Measurements from ENCODE around the gene ZNF234.
A peak's percentile ranks its signal among the peaks of the same experiment; 100 is the strongest.

Gene ZNF234

DNA sequence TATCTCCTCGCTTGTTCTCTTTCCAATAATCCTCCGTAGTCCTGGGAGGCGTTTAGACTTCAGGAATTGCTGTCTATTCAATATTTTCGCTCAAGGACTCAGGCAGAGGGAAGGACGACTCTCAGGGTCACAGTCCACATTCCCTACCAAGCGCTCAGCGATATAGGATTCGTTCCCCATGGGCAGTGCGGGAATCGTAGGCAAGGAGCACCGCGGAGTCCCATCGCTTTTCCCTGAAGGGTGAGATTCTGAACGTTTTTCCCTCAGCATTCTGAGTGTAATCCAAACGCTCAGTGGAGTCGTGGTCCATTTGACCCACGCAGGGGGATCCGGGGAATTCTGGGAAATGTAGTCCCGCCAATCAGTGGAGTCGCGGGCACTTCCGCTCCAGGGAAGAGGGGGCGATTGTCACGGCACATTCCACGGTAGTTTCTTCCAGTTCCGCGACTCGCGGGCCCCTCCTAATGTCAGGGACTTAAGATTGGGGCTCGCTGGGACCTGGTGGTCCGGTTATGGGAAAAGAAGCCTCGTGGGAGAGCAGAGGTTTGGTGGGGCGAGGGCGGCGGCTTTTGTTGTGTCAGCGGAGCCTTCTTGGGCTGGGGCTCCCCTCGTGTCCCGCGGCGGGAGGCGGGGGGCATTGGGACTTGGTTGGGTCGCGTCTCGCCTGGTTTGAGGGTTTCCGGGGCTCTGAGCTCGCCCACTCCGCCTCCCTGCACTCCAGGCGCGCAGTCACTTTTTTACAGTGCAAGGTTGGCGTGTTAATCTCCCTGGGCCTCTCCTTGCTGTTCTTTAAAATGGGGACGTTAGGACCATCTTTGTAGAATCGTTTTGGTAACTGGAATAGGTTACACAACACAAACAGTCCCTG is at the start of gene ZNF234:
ZNF234 (plus strand) TSS at position 364 of the 868 bp plus-strand sequence. CDS start 3,079 bp downstream, outside the sequence.
- TF ChIP-seq, protein P1, sequence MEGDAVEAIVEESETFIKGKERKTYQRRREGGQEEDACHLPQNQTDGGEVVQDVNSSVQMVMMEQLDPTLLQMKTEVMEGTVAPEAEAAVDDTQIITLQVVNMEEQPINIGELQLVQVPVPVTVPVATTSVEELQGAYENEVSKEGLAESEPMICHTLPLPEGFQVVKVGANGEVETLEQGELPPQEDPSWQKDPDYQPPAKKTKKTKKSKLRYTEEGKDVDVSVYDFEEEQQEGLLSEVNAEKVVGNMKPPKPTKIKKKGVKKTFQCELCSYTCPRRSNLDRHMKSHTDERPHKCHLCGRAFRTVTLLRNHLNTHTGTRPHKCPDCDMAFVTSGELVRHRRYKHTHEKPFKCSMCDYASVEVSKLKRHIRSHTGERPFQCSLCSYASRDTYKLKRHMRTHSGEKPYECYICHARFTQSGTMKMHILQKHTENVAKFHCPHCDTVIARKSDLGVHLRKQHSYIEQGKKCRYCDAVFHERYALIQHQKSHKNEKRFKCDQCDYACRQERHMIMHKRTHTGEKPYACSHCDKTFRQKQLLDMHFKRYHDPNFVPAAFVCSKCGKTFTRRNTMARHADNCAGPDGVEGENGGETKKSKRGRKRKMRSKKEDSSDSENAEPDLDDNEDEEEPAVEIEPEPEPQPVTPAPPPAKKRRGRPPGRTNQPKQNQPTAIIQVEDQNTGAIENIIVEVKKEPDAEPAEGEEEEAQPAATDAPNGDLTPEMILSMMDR (IDR thresholded peaks at IDR 0.05; ENCODE audit: insufficient read depth, low read depth, low read length, missing control alignments), result no peak
- DNase-seq (ENCODE audit: low read depth), result peak; percentile 81
- peak within 1 kb of the TSS; percentile 82 for H3K4me3 ChIP-seq (ENCODE audit: low read depth, low read length)

DNA sequence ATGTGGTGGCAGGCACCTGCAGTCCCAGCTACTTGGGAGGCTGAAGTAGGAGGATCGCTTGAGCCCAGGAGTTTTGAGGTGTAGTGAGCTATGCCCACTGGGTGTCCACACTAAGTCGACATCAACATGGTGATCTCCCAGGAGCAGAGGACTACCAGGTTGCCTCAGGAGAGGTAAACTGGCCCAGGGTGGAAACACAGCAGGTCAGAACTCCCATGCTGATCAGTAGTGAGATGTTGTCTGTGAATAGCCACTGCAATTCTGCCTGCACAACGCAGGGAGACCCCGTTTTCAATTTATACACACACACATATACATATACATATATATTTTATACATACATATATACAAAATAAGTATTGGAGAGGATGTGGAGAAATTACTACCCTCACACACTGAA is 49.2 kb upstream of the ZNF234 start:
- DNase-seq (ENCODE audit: low read depth), result no peak
- TF ChIP-seq, protein P1 (IDR thresholded peaks at IDR 0.05; ENCODE audit: insufficient read depth, low read depth, low read length, missing control alignments), result no peak
- H3K4me3 ChIP-seq (ENCODE audit: low read depth, low read length), result no peak overlapping the region

DNA sequence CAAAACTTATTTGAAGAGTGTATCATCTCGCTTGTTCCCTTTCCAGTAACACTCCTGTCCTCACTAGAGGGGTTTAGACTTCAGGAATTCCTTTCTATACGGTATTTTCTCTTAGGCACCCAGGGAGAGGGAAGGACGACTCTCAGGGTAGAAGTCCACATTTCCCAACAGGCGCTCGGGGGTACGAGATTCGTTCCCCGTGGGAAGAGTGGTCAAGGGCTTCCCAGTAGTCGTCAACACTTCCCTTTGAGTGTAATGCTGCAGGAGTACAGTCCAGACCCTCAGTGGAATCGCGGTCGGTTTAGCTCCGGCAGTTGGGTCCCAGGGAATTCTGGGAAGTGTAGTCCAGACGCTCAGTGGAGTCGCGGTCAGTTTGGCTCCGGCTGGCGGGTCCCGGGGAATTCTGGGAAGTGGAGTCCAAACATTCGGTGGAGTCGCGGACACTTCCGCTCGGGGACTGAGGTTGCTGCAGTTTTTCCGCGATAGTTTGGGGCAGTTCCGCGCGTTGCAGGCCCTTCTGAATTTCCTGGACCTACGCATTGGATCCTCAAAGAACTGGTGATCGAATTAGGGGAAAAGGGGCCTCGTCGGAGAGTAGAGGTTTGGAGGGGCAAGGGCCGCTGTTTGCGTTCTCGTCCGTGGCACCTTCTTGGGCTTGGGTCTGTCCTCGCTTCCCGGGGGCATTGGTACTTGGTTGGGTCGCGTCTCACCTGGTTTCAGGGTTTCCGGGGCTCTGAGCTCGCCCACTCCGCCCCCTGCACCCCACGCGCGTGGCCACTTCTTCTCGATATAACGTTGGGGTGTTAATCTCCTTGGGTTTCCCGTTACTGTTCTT is 47.2 kb upstream of the ZNF234 start, which contains the start of gene ZNF224:
ZNF224 (plus strand) TSS at position 431 of the 835 bp plus-strand sequence. CDS start 3,513 bp downstream, outside the sequence.
- DNase-seq (ENCODE audit: low read depth), result peak; percentile 94
- TF ChIP-seq, protein P1 (IDR thresholded peaks at IDR 0.05; ENCODE audit: insufficient read depth, low read depth, low read length, missing control alignments), result no peak

DNA sequence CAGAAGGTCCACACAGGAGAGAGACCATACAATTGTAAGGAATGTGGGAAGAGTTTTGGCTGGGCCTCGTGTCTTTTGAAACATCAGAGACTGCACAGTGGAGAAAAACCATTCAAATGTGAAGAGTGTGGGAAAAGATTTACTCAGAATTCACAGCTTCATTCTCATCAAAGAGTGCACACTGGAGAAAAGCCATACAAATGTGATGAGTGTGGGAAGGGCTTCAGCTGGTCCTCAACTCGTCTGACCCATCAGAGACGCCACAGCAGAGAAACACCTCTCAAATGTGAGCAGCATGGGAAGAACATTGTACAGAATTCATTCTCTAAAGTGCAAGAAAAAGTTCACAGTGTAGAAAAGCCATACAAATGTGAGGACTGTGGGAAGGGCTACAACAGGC is 33.6 kb upstream of the ZNF234 start:
- no peak overlapping the region for H3K4me3 ChIP-seq (ENCODE audit: low read depth, low read length)
- TF ChIP-seq, protein P1 (IDR thresholded peaks at IDR 0.05; ENCODE audit: insufficient read depth, low read depth, low read length, missing control alignments), result no peak
- DNase-seq (ENCODE audit: low read depth), result no peak

More for the DNA sequence above, 47.2 kb upstream of the ZNF234 start, which contains the start of gene ZNF224:
- peak within 1 kb of the TSS; percentile 89 for H3K4me3 ChIP-seq (ENCODE audit: low read depth, low read length)

DNA sequence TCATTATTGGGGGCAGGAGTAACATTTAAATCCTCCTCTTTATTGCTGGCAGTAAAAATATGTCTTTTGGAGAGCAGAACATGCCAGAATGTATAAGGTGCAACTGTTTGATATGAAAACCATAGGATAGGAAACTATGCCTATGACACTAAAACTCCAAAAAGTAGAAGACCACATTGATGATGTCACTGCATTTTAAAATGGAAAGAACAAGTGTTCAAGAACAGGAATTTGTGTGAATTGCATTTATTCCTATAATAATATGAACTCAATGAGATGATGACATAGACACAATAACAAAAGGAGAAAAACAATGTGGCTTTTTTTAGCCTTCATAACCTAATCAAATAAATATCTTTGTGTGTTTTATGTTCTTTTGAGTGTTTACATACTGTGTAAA is 31.9 kb upstream of the ZNF234 start:
- TF ChIP-seq, protein P1 (IDR thresholded peaks at IDR 0.05; ENCODE audit: insufficient read depth, low read depth, low read length, missing control alignments), result no peak
- no peak overlapping the region for H3K4me3 ChIP-seq (ENCODE audit: low read depth, low read length)
- no peak for DNase-seq (ENCODE audit: low read depth)

DNA sequence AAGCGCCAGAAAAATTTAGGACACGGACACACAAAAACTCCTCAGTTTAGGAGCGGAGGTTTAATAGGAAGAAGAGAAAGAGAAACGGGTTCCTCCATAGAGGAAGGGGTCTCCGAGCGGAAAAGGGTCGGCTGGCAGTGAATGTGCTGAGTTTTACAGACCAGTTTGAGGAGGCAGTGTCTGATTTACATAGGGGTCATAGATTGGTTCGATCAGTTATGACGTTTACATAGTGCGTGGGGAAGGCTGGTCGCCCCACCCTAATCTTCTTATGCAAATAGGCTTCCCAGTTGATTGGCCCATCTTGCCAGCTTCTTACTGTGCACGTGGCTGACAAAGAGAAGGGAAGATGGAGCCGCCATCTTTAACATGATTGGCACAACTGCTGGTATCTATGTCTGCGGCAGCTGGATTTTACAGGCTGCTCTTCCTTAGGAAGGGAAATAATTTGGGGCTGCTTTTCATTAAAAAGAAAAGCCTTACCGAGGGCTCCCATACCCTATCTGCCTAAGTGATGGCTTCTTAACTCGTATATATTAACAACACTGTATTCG is 29.4 kb upstream of the ZNF234 start:
- H3K4me3 ChIP-seq (ENCODE audit: low read depth, low read length), result peak overlapping the region; percentile 80
- TF ChIP-seq, protein P1 (IDR thresholded peaks at IDR 0.05; ENCODE audit: insufficient read depth, low read depth, low read length, missing control alignments), result no peak
- DNase-seq (ENCODE audit: low read depth), result peak; percentile 22

All from GM12865 (cell line).